OCI-LY7 (cell line): ENCODE results near the gene CEP170B. TPM values are rescaled to one million over a fixed set of nuclear protein-coding genes. Genes with fewer than 3 reads are reported as not detected.
A peak's percentile ranks its signal among the peaks of the same experiment; 100 is the strongest.

Source experiments
- BruUV-seq: library from RNA; stranded (reverse); fragments of 400-500 nt; replicated peaks from 2 replicates; lab custom pipeline; 2021; lab: Mats Ljungman, UMichigan
- CTCF ChIA-PET: fragments of 300-600 bp; sonication (Branson Sonifier 250); formaldehyde crosslinking; loops from one replicate; lab custom pipeline; 2022; ENCODE audit warnings: antibody characterized with exemption; ENCODE audit not compliant: unreplicated experiment; lab: Charles Lee
- POLR2A ChIA-PET: fragments of 300-600 bp; sonication (Branson Sonifier 250); formaldehyde crosslinking; loops from one replicate; lab custom pipeline; 2022; ENCODE audit warnings: antibody characterized with exemption; lab: Charles Lee
- DNase-seq: peaks from one replicate; pipeline ENCODE4 v3.0.0-alpha.2; 2015; ENCODE audit warnings: low spot score
- H2AFZ ChIP-seq: fragments of 200-600 bp; sonication (generic), shearing (Covaris generic); 2 replicates; pipeline ENCODE4 v1.6.1; 2014; ENCODE audit warnings: mild to moderate bottlenecking, antibody characterized with exemption, low read length, moderate library complexity
- H3K27ac ChIP-seq: fragments of 200-600 bp; sonication (generic); 2 replicates; pipeline ENCODE4 v1.5.1; 2014; ENCODE audit warnings: mixed run types, low read depth, mild to moderate bottlenecking, moderate library complexity, low read length, inconsistent platforms; ENCODE audit not compliant: poor library complexity, severe bottlenecking
- H3K36me3 ChIP-seq: fragments of 200-600 bp; sonication (generic); 2 replicates; pipeline ENCODE4 v1.6.1; 2014; ENCODE audit warnings: mild to moderate bottlenecking, antibody characterized with exemption, low read length, moderate library complexity, mixed read lengths; ENCODE audit not compliant: insufficient read depth
- H3K4me1 ChIP-seq: fragments of 200-600 bp; sonication (generic); 2 replicates; pipeline ENCODE4 v1.5.1; 2014; ENCODE audit warnings: mild to moderate bottlenecking, low read length; ENCODE audit not compliant: insufficient read depth, poor library complexity, severe bottlenecking
- H3K4me2 ChIP-seq: fragments of 200-600 bp; sonication (generic); 2 replicates; pipeline ENCODE4 v1.6.1; 2014; ENCODE audit warnings: mild to moderate bottlenecking, low read length
- H3K4me3 ChIP-seq: fragments of 200-600 bp; sonication (generic); 2 replicates; pipeline ENCODE4 v1.5.1; 2014; ENCODE audit warnings: mild to moderate bottlenecking, low read depth, low read length; ENCODE audit not compliant: poor library complexity, severe bottlenecking
- H3K79me2 ChIP-seq: fragments of 200-600 bp; sonication (generic); 2 replicates; pipeline ENCODE4 v1.6.1; 2016; ENCODE audit warnings: low read depth, mild to moderate bottlenecking, low read length, moderate library complexity, mixed read lengths; ENCODE audit not compliant: insufficient read depth
- H3K9me2 ChIP-seq: fragments of 200-600 bp; sonication (generic); 2 replicates; pipeline ENCODE4 v1.6.1; 2016; ENCODE audit warnings: mild to moderate bottlenecking, low read length, mixed read lengths; ENCODE audit not compliant: insufficient read depth
- H3K9me3 ChIP-seq: fragments of 200-600 bp; sonication (generic); 2 replicates; pipeline ENCODE4 v1.6.1; 2014; ENCODE audit warnings: mild to moderate bottlenecking, mixed run types, low read length, mixed read lengths
- H4K20me1 ChIP-seq: fragments of 200-600 bp; sonication (generic); 2 replicates; pipeline ENCODE4 v1.6.1; 2014; ENCODE audit warnings: mild to moderate bottlenecking, antibody characterized with exemption, low read length, moderate library complexity, mixed read lengths; ENCODE audit not compliant: insufficient read depth
- EZH2phosphoT487 ChIP-seq: fragments of 200-600 bp; sonication (generic); IDR thresholded peaks from 2 replicates; pipeline ENCODE4 v1.6.1; 2018; ENCODE audit warnings: low read depth, borderline replicate concordance, mild to moderate bottlenecking, mixed run types, antibody characterized with exemption, low read length, moderate library complexity, mixed read lengths
- intact Hi-C: fragments of 100-400 bp; cut with micrococcal nuclease; formaldehyde crosslinking; loops from one replicate; pipeline ENCODE4 v1.10.0; 2022; ENCODE audit not compliant: unreplicated experiment
- total RNA-seq, 2 experiments: library from RNA; depleted of rRNA in 1 of 2; stranded (reverse); fragments of >200 nt in 1 of 2; shearing (Covaris generic) in 1 of 2; gene quantifications; 2 replicates each; pipeline ENCODE4 v1.2.3, GENCODE V29; 2014 to 2022
- TF ChIP-seq, protein P1 (sequence below): fragments of 200-600 bp; sonication (generic); conservative IDR thresholded peaks from 2 replicates; pipeline ENCODE4 v1.5.1; 2014; ENCODE audit warnings: mild to moderate bottlenecking, antibody characterized with exemption, low read length, moderate library complexity, mixed read lengths

CEP170B gene
- total RNA-seq, 2 experiments from 2014 or later: 0.10 to 0.16 TPM

DNA sequence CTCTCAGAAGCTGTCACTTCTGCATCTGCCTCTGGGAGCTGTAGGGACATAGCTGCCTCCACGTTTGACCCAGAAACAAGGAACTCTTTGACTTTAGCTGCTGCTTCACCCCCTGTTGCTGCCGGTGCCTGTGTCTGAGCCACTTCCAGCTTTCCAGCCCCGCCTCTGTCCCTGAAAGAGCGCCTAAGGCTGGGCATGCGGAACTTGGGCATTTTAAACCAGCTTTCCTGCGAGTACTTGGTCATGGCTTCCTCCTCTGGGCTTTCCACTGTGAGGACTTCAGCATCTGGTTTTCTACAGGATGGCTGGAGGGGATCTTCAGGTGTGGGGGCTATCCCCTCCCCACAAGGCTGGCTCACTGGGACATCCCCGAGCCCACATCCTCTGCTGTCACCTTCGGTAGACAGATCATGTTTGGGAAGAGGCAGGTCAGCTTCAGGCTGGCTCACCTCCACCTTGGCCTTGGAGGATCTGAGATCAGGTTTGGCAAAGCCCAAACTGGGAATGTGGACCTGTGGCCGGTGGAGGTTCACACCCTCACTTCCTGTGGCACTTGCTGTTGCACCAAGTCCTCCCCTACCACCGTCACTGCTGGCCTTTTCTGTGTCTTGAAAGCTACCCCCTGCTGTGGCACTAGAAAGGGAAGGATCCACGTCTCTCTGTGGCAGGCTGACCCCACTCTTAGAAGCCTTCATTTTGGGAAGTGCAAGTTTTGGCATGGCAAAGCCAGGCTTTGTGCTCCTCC, 74.8 kb downstream of the CEP170B start:
- intact Hi-C loops: no loop called here
- H3K9me3 ChIP-seq: no peaks in the 10 kb centered on the region
- no peaks in the 10 kb centered on the region for H3K79me2 ChIP-seq
- POLR2A ChIA-PET: no interaction called here
- no peaks in the 10 kb centered on the region for H4K20me1 ChIP-seq
- H3K27ac ChIP-seq: no peak overlapping the region
- H2AFZ ChIP-seq: no peak overlapping the region
- H3K4me1 ChIP-seq: no peaks in the 10 kb centered on the region
- CTCF ChIA-PET: no interaction called here
- DNase-seq: no peak
- H3K9me2 ChIP-seq: no peaks in the 10 kb centered on the region
- BruUV-seq: no TSS peak
- no peaks in the 10 kb centered on the region for H3K36me3 ChIP-seq
- no peak overlapping the region for H3K4me2 ChIP-seq
- no peak overlapping the region for H3K4me3 ChIP-seq
- TF ChIP-seq, protein P1, sequence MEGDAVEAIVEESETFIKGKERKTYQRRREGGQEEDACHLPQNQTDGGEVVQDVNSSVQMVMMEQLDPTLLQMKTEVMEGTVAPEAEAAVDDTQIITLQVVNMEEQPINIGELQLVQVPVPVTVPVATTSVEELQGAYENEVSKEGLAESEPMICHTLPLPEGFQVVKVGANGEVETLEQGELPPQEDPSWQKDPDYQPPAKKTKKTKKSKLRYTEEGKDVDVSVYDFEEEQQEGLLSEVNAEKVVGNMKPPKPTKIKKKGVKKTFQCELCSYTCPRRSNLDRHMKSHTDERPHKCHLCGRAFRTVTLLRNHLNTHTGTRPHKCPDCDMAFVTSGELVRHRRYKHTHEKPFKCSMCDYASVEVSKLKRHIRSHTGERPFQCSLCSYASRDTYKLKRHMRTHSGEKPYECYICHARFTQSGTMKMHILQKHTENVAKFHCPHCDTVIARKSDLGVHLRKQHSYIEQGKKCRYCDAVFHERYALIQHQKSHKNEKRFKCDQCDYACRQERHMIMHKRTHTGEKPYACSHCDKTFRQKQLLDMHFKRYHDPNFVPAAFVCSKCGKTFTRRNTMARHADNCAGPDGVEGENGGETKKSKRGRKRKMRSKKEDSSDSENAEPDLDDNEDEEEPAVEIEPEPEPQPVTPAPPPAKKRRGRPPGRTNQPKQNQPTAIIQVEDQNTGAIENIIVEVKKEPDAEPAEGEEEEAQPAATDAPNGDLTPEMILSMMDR: no peak
- no peak for TF ChIP-seq EZH2phosphoT487

DNA sequence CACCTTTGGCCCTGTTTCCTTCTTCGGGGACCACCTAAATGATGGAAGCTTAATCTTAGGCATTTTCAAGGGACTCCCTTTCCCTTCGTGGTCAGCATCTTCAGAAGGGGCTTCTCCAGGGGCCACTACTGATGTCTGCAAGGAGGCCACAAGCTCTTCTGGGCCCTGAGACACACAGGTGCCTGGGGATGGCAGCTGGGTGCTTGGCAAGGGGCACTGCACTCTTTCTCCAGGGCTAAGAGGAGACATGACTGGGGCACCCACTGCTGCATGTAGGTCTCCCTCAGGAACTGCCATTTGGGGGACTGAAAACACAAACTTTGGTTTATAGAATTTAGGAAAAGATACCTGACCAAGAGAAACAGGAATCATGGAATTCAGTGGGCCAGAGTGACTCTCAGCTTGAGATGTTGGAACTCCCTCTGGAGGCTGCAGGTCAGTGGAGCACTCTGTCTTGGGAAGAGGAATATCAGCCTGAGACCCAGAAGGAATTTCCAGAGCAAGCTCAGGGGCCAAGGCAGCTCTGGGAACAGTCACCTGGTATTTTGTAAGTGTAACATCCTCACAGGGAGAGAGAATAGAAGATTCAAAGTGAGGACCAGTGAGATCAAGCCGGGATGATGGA, 75.6 kb downstream of the CEP170B start:
- Histone ChIP-seq H3K4me2 (no peak overlapping the region), H3K4me3 (no peak overlapping the region), H3K79me2 (no peaks in the 10 kb centered on the region), H3K27ac (no peak overlapping the region), H2AFZ (no peak overlapping the region), H3K4me1 (no peaks in the 10 kb centered on the region), H3K36me3 (no peaks in the 10 kb centered on the region), H4K20me1 (no peaks in the 10 kb centered on the region), H3K9me2 (no peaks in the 10 kb centered on the region), H3K9me3 (no peaks in the 10 kb centered on the region)
- ChIA-PET POLR2A (no interaction called here), CTCF (no interaction called here)
- TF ChIP-seq, protein P1: peak; percentile 41
- TF ChIP-seq EZH2phosphoT487: no peak
- BruUV-seq: no TSS peak
- intact Hi-C loops: no loop called here
- no peak for DNase-seq
